ENCODE data around the gene NKX2-2. TPM values are rescaled to one million over a fixed set of nuclear protein-coding genes. Genes with fewer than 3 reads are reported as not detected.

The NKX2-2 gene
- total and polyA plus RNA-seq, 4 donors, result not detected

- Histone ChIP-seq H3K27ac (ENCODE audit: low read depth in 1 of 2, low read length in 2 of 2) (no peak overlapping the region), H3K9ac (ENCODE audit: low read depth in 1 of 2, low read length in 2 of 2) (no peak overlapping the region), H3K27me3 (ENCODE audit: control insufficient read depth in 4 of 4, insufficient read depth in 4 of 4, low read length in 3 of 4) (no peaks in the 10 kb centered on the region), H3K36me3 (ENCODE audit: control insufficient read depth in 4 of 4, insufficient read depth in 3 of 4, low read depth in 1 of 4, low read length in 3 of 4) (no peaks in the 10 kb centered on the region), H3K4me1 (ENCODE audit: control insufficient read depth in 4 of 4, insufficient read depth in 4 of 4, low read length in 3 of 4) (peaks cover 0 to 7% (median 4%) of the 10 kb centered on the region in 4 donors), H3K4me3 (ENCODE audit: low read depth in 1 of 3, low read length in 3 of 3) (no peak overlapping the region), H3K9me3 (ENCODE audit: control insufficient read depth in 4 of 4, low read length in 3 of 4) (no peaks in the 10 kb centered on the region)
- TF ChIP-seq RXRA (IDR thresholded peaks at IDR 0.05) (no peak), RAD21 (IDR thresholded peaks at IDR 0.05) (no peak), EGR1 (IDR thresholded peaks at IDR 0.05; ENCODE audit: low read depth in 2 of 2) (no peak), ZBTB33 (IDR thresholded peaks at IDR 0.05) (no peak), HNF4A (conservative IDR thresholded peaks at IDR 0.05) (no peak), HNF4G (IDR thresholded peaks at IDR 0.05) (no peak), YY1 (IDR thresholded peaks at IDR 0.05) (no peak), TAF1 (conservative IDR thresholded peaks at IDR 0.05) (no peak), NR2F2 (IDR thresholded peaks at IDR 0.05) (no peak), CTCF (IDR thresholded peaks at IDR 0.05; ENCODE audit: low read depth, low read length, missing input control) (no peak), FOXA2 (IDR thresholded peaks at IDR 0.05) (no peak), SP1 (IDR thresholded peaks at IDR 0.05) (no peak), REST (IDR thresholded peaks at IDR 0.05) (no peak), JUND (IDR thresholded peaks at IDR 0.05) (no peak), MAX (IDR thresholded peaks at IDR 0.05) (no peak)
- WGBS, result 90% methylated on average over 20 of the region's 20 CpGs
- no peak for DNase-seq (ENCODE audit: low spot score)
These were observed 43.6 kb upstream of the NKX2-2 start for GRCh38 chr20:21557241-21558020.

GRCh38 chr20:21556398-21556797 is 42.5 kb upstream of the NKX2-2 start:
- 69% methylated on average over 2 of the region's 2 CpGs for WGBS
- no peak overlapping the region for H3K4me3 ChIP-seq (ENCODE audit: low read depth in 1 of 3, low read length in 3 of 3)
- no peak overlapping the region for H3K9ac ChIP-seq (ENCODE audit: low read depth in 1 of 2, low read length in 2 of 2)
- no peaks in the 10 kb centered on the region for H3K9me3 ChIP-seq (ENCODE audit: control insufficient read depth in 4 of 4, low read length in 3 of 4)
- no peaks in the 10 kb centered on the region for H3K36me3 ChIP-seq (ENCODE audit: control insufficient read depth in 4 of 4, insufficient read depth in 3 of 4, low read depth in 1 of 4, low read length in 3 of 4)
- H3K27me3 ChIP-seq (ENCODE audit: control insufficient read depth in 4 of 4, insufficient read depth in 4 of 4, low read length in 3 of 4), result no peaks in the 10 kb centered on the region
- DNase-seq (ENCODE audit: low spot score), result no peak
- peak overlapping the region in 1 of 2 donors; percentile 39 for H3K27ac ChIP-seq (ENCODE audit: low read depth in 1 of 2, low read length in 2 of 2)
- peaks cover 0 to 7% (median 4%) of the 10 kb centered on the region in 4 donors for H3K4me1 ChIP-seq (ENCODE audit: control insufficient read depth in 4 of 4, insufficient read depth in 4 of 4, low read length in 3 of 4)
- TF ChIP-seq MAX (IDR thresholded peaks at IDR 0.05) (no peak), CTCF (IDR thresholded peaks at IDR 0.05; ENCODE audit: low read depth, low read length, missing input control) (peak; percentile 26), FOXA1 (IDR thresholded peaks at IDR 0.05) (no peak), SP1 (IDR thresholded peaks at IDR 0.05) (peak; percentile 55), HNF4A (conservative IDR thresholded peaks at IDR 0.05) (peak; percentile 62 to 83), RAD21 (IDR thresholded peaks at IDR 0.05) (peak in 1 of 2 donors; percentile 8), GABPA (IDR thresholded peaks at IDR 0.05 in 1 of 2, conservative IDR thresholded peaks at IDR 0.05 in 1 of 2) (peak in 1 of 2 donors; percentile 31), RXRA (IDR thresholded peaks at IDR 0.05) (peak; percentile 49 to 77), REST (IDR thresholded peaks at IDR 0.05) (peak; percentile 37)

All from liver (tissue), 9 donors.